Stimulated activated CD4-positive, alpha-beta T cell treated with anti-CD3 and anti-CD28 coated beads, TNF-alpha, amount 100 ng/mL, for 1 hour (primary cell): Measurements from ENCODE around the gene SKAP1.
"Not testable (repeated sequence)": the region's sequence is repeated elsewhere in the genome, so short reads cannot be mapped to it uniquely, and the experiment has no call there.

Source experiments
- DNase-seq, 3 donors: peaks; one replicate each; pipeline ENCODE4 v3.0.0-alpha.2; 2020; ENCODE audit warnings: low read depth in 3 of 3, low spot score in 1 of 3

Gene SKAP1

GRCh38 chr17:48247038-48247437 lies 183.0 kb downstream of the SKAP1 start:
- no peak for DNase-seq

- no peak for DNase-seq
Observed at GRCh38 chr17:48246612-48247011, 183.4 kb downstream of the SKAP1 start.

- DNase-seq: not testable (repeated sequence)
Observed at GRCh38 chr17:48245465-48246033, 184.5 kb downstream of the SKAP1 start.

GRCh38 chr17:48244814-48245213 lies 185.2 kb downstream of the SKAP1 start:
- DNase-seq: no peak

GRCh38 chr17:48244121-48244711 lies 185.8 kb downstream of the SKAP1 start:
- no peak for DNase-seq

- no peak for DNase-seq
Observed at GRCh38 chr17:48241770-48242497, 188.1 kb downstream of the SKAP1 start.

- no peak for DNase-seq
Observed at GRCh38 chr17:48241131-48241591, 188.9 kb downstream of the SKAP1 start.

GRCh38 chr17:48240562-48241130 lies 189.4 kb downstream of the SKAP1 start:
- no peak for DNase-seq

- DNase-seq: no peak
Observed at GRCh38 chr17:48240122-48240521, 189.9 kb downstream of the SKAP1 start.

- DNase-seq: no peak
Observed at GRCh38 chr17:48239603-48239995, 190.4 kb downstream of the SKAP1 start.

GRCh38 chr17:48238933-48239602 lies 190.9 kb downstream of the SKAP1 start:
- DNase-seq: no peak

GRCh38 chr17:48237456-48237855 lies 192.6 kb downstream of the SKAP1 start:
- no peak for DNase-seq

GRCh38 chr17:48236681-48237134 lies 193.3 kb downstream of the SKAP1 start:
- DNase-seq: no peak

- no peak for DNase-seq
Observed at GRCh38 chr17:48234922-48235321, 195.1 kb downstream of the SKAP1 start.

GRCh38 chr17:48231995-48232959 lies 197.7 kb downstream of the SKAP1 start:
- DNase-seq: no peak

- DNase-seq: no peak
Observed at GRCh38 chr17:48229936-48230335, 200.1 kb downstream of the SKAP1 start.

GRCh38 chr17:48228720-48229119 lies 201.3 kb downstream of the SKAP1 start:
- no peak for DNase-seq

GRCh38 chr17:48225725-48226567 lies 204.1 kb downstream of the SKAP1 start:
- no peak for DNase-seq

- DNase-seq: no peak
Observed at GRCh38 chr17:48223945-48224344, 206.1 kb downstream of the SKAP1 start.
